HCT116 (cell line): Measurements from ENCODE around the gene FOXN3. TPM values are rescaled to one million over a fixed set of nuclear protein-coding genes. Genes with fewer than 3 reads are reported as not detected.

Experiments used
- ATAC-seq: fragments of 200-7000 bp; cut with Tn5 transposase; 2 replicates; pipeline ENCODE4 v1.9.1; 2020; ENCODE audit warnings: mild to moderate bottlenecking, moderate library complexity
- BruUV-seq: library from RNA; stranded (reverse); fragments of 400-500 nt; replicated peaks from 2 replicates; lab custom pipeline; 2021; lab: Mats Ljungman, UMichigan
- CTCF ChIA-PET: fragments of 300-600 bp; sonication (Branson Sonifier 250); formaldehyde crosslinking; loops from one replicate; lab custom pipeline; 2021; ENCODE audit warnings: antibody characterized with exemption; lab: Charles Lee
- POLR2A ChIA-PET: fragments of 300-600, 350-600 bp; sonication (Branson Sonifier 250); formaldehyde crosslinking; loops from one replicate; lab custom pipeline; 2021; ENCODE audit warnings: antibody characterized with exemption; lab: Charles Lee
- RAD21 ChIA-PET, 2 experiments: fragments of 300-600 bp; sonication (Branson Sonifier 250); formaldehyde crosslinking; loops; one replicate each; lab custom pipeline; 2023; ENCODE audit warnings: low total read pairs in 2 of 2; ENCODE audit not compliant: uncharacterized antibody in 2 of 2, unreplicated experiment in 2 of 2, low non-redundant PET in 1 of 2; lab: Charles Lee
- DNase-seq: peaks from one replicate; pipeline ENCODE4 v3.0.0-alpha.2; 2010; ENCODE audit warnings: low read depth, low spot score
- H2AFZ ChIP-seq: fragments of 200-600 bp; shearing (Covaris generic), sonication (generic); 2 replicates; pipeline ENCODE4 v1.6.1; 2017; ENCODE audit warnings: low read depth, mixed run types, mixed read lengths, antibody characterized with exemption, low read length; ENCODE audit not compliant: poor library complexity, severe bottlenecking
- H3K27ac ChIP-seq: 2 replicates; pipeline ENCODE4 v1.5.1; 2012; ENCODE audit warnings: low read depth, low read length
- H3K27me3 ChIP-seq: fragments of 200-600 bp; sonication (generic); 2 replicates; pipeline ENCODE4 v1.6.1; 2016; ENCODE audit warnings: mixed run types, low read length, mixed read lengths; ENCODE audit not compliant: insufficient read depth
- H3K36me3 ChIP-seq, 2 experiments: fragments of 200-500 bp in 1 of 2; fragments of 200-600 bp in 1 of 2; sonication (Bioruptor generic) in 1 of 2; sonication (generic) in 1 of 2; 2 replicates each; pipeline versions ENCODE4 v1.5.1 to v1.6.1; 2014 to 2016; ENCODE audit warnings: low read length in 2 of 2, inconsistent platforms in 1 of 2, mixed read lengths in 1 of 2, mixed run types in 1 of 2; ENCODE audit not compliant: insufficient read depth in 2 of 2, control insufficient read depth in 1 of 2
- H3K4me1 ChIP-seq, 2 experiments: fragments of 200-600 bp in 1 of 2; sonication (generic) in 1 of 2; 2 replicates each; pipeline versions ENCODE4 v1.5.1 to v1.6.1; 2012 to 2017; ENCODE audit warnings: low read length in 2 of 2, inconsistent platforms in 1 of 2, mild to moderate bottlenecking in 1 of 2, mixed read lengths in 1 of 2, mixed run types in 1 of 2, moderate library complexity in 1 of 2; ENCODE audit not compliant: insufficient read depth in 2 of 2, control insufficient read depth in 1 of 2
- H3K4me2 ChIP-seq: fragments of 200-600 bp; sonication (generic); 2 replicates; pipeline ENCODE4 v1.6.1; 2017; ENCODE audit warnings: mixed run types, low read length, mixed read lengths
- H3K4me3 ChIP-seq, 2 experiments: fragments of 200-600 bp in 1 of 2; sonication (generic) in 1 of 2; replicated peaks in 1 of 2; 2 replicates each; pipeline ENCODE4 v1.5.1; 2011 to 2016; ENCODE audit warnings: low read length in 2 of 2, control low read depth in 1 of 2, low read depth in 1 of 2, mild to moderate bottlenecking in 1 of 2, mixed read lengths in 1 of 2, mixed run types in 1 of 2
- H3K79me2 ChIP-seq: fragments of 200-600 bp; sonication (generic); 2 replicates; pipeline ENCODE4 v1.6.1; 2017; ENCODE audit warnings: mild to moderate bottlenecking, mixed run types, low read length, moderate library complexity, mixed read lengths; ENCODE audit not compliant: insufficient read depth
- H3K9ac ChIP-seq: fragments of 200-600 bp; sonication (generic); 2 replicates; pipeline ENCODE4 v1.6.1; 2016; ENCODE audit warnings: low read length, mixed read lengths
- H3K9me2 ChIP-seq: fragments of 200-600 bp; sonication (generic), shearing (Covaris generic); 2 replicates; pipeline ENCODE4 v1.6.1; 2017; ENCODE audit warnings: mixed run types, mild to moderate bottlenecking, moderate library complexity; ENCODE audit not compliant: insufficient read depth
- H3K9me3 ChIP-seq, 2 experiments: fragments of 200-500 bp in 1 of 2; fragments of 200-600 bp in 1 of 2; sonication (Bioruptor generic) in 1 of 2; sonication (generic) in 1 of 2; 2 replicates each; pipeline ENCODE4 v1.6.1; 2014 to 2017; ENCODE audit warnings: low read length in 2 of 2, mixed read lengths in 2 of 2, inconsistent platforms in 1 of 2, low read depth in 1 of 2, mild to moderate bottlenecking in 1 of 2, mixed run types in 1 of 2, moderate library complexity in 1 of 2; ENCODE audit not compliant: control insufficient read depth in 1 of 2, insufficient read depth in 1 of 2
- H4K20me1 ChIP-seq: fragments of 200-600 bp; sonication (generic), shearing (Covaris generic); 2 replicates; pipeline ENCODE4 v1.6.1; 2017; ENCODE audit warnings: mixed run types, mild to moderate bottlenecking, moderate library complexity; ENCODE audit not compliant: insufficient read depth
- EGR1 ChIP-seq: IDR thresholded peaks from 2 replicates; pipeline ENCODE4 v1.6.1; 2012; ENCODE audit warnings: low read depth
- ELF1 ChIP-seq: IDR thresholded peaks from 2 replicates; pipeline ENCODE4 v1.6.1; 2012; ENCODE audit warnings: low read depth, borderline replicate concordance
- EZH2phosphoT487 ChIP-seq: fragments of 200-600 bp; IDR thresholded peaks from 2 replicates; pipeline ENCODE4 v1.6.1; 2018; ENCODE audit warnings: antibody characterized with exemption, borderline replicate concordance
- FOSL1 ChIP-seq: IDR thresholded peaks from 2 replicates; pipeline ENCODE4 v1.6.1; 2012; ENCODE audit warnings: low read depth
- JUND ChIP-seq: IDR thresholded peaks from 2 replicates; pipeline ENCODE4 v1.6.1; 2012
- RAD21 ChIP-seq: IDR thresholded peaks from 2 replicates; pipeline ENCODE4 v1.6.1; 2012; ENCODE audit warnings: low read depth, mild to moderate bottlenecking
- SP1 ChIP-seq: IDR thresholded peaks from 2 replicates; pipeline ENCODE4 v1.6.1; 2012; ENCODE audit warnings: low read depth
- TCF7L2 ChIP-seq: IDR thresholded peaks from 2 replicates; pipeline ENCODE4 v1.7.0; 2011; ENCODE audit warnings: borderline replicate concordance, inconsistent platforms; ENCODE audit not compliant: insufficient read depth, insufficient read length; ENCODE audit errors: extremely low read depth
- YY1 ChIP-seq: IDR thresholded peaks from 2 replicates; pipeline ENCODE4 v1.6.1; 2011; ENCODE audit warnings: low read length, low read depth, moderate library complexity, mild to moderate bottlenecking; ENCODE audit not compliant: insufficient replicate concordance; ENCODE audit errors: extremely low read depth
- ZNF274 ChIP-seq: fragments of 200-500 bp; sonication (Bioruptor generic); IDR thresholded peaks from 2 replicates; pipeline ENCODE4 v1.6.1; 2014; ENCODE audit warnings: mild to moderate bottlenecking, low read depth, low read length, inconsistent platforms
- intact Hi-C: fragments of 100-400 bp; cut with micrococcal nuclease; formaldehyde crosslinking; loops from 2 replicates; pipeline ENCODE4 v1.10.0; 2022
- total RNA-seq: library from RNA; stranded (reverse); gene quantifications from one replicate; pipeline ENCODE4 v1.2.1, GENCODE V29; 2021; ENCODE audit not compliant: unreplicated experiment
- TF ChIP-seq, protein P1 (sequence below): IDR thresholded peaks from 2 replicates; pipeline ENCODE4 v1.6.1; 2011; ENCODE audit warnings: mild to moderate bottlenecking, low read length, moderate library complexity; ENCODE audit not compliant: insufficient replicate concordance; ENCODE audit errors: extremely low read depth

The FOXN3 gene
- total RNA-seq, 1 experiment from 2014 or later, result 20.0 TPM

DNA sequence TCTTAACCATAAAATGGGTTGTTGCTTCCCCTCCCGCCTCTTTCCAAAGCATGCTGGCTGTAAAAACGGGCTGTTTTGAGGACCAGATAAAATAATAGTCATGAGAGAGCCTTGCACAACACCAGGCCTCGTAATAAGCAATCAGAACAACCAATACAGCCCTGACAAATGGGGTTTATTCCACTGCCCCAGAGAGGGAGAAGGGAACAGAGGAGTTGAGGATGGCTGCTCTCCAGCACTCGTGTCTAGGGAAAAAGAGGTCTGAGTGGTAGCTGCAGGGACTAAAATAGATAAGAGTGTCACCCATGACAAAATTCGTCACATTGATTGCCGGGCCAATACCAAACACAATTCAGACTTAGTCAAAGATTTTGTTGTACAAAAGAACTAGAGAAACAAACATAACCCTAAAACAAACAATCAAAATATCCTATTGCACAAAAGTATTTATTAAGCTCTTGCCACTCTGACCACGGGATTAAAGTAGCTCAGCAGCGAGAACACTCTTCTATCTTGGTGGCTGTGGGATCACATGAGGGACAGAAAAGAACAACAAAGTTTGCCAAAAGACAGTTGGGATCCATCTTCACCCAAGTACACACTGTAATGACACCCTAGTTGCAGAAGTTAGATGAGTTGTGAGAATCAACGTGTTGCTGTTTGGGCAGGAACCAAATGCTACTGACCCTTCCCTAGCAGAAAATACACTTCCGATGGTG lies 188.0 kb downstream of the FOXN3 start:
- Histone ChIP-seq H3K9me3 (no peaks in the 10 kb centered on the region), H3K9me2 (no peaks in the 10 kb centered on the region), H2AFZ (no peak overlapping the region), H3K79me2 (no peaks in the 10 kb centered on the region), H3K27me3 (no peaks in the 10 kb centered on the region), H3K4me3 (no peak overlapping the region), H3K9ac (no peak overlapping the region), H3K4me2 (no peak overlapping the region), H3K4me1 (no peaks in the 10 kb centered on the region), H3K36me3 (no peaks in the 10 kb centered on the region), H3K27ac (no peak overlapping the region), H4K20me1 (no peaks in the 10 kb centered on the region)
- BruUV-seq, result no TSS peak
- ChIA-PET CTCF (no interaction called here), RAD21 (no interaction called here), POLR2A (no interaction called here)
- intact Hi-C loops, result no loop called here
- no peak for ATAC-seq
- no peak for DNase-seq
- TF ChIP-seq, protein P1, sequence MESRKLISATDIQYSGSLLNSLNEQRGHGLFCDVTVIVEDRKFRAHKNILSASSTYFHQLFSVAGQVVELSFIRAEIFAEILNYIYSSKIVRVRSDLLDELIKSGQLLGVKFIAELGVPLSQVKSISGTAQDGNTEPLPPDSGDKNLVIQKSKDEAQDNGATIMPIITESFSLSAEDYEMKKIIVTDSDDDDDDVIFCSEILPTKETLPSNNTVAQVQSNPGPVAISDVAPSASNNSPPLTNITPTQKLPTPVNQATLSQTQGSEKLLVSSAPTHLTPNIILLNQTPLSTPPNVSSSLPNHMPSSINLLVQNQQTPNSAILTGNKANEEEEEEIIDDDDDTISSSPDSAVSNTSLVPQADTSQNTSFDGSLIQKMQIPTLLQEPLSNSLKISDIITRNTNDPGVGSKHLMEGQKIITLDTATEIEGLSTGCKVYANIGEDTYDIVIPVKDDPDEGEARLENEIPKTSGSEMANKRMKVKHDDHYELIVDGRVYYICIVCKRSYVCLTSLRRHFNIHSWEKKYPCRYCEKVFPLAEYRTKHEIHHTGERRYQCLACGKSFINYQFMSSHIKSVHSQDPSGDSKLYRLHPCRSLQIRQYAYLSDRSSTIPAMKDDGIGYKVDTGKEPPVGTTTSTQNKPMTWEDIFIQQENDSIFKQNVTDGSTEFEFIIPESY, result no peak
- TF ChIP-seq EZH2phosphoT487 (no peak), SP1 (no peak), RAD21 (no peak), FOSL1 (no peak), YY1 (no peak), ELF1 (no peak), EGR1 (no peak), ZNF274 (no peak), JUND (no peak), TCF7L2 (no peak)
